ENCODE data around the gene QTRT2.

GRCh38 chr3:114128231-114128630, 71.7 kb downstream of the QTRT2 start:
- TF ChIP-seq CTCF (IDR thresholded peaks at IDR 0.05; ENCODE audit: insufficient read depth, low read length) = no peak
- no peak for TF ChIP-seq GABPA (IDR thresholded peaks at IDR 0.05; ENCODE audit: low read depth)
- TF ChIP-seq REST (IDR thresholded peaks at IDR 0.05; ENCODE audit: insufficient replicate concordance, low read depth) = no peak

Data from HL-60 (cell line).